ENCODE results near the gene LIMK1.

Gene LIMK1

DNA sequence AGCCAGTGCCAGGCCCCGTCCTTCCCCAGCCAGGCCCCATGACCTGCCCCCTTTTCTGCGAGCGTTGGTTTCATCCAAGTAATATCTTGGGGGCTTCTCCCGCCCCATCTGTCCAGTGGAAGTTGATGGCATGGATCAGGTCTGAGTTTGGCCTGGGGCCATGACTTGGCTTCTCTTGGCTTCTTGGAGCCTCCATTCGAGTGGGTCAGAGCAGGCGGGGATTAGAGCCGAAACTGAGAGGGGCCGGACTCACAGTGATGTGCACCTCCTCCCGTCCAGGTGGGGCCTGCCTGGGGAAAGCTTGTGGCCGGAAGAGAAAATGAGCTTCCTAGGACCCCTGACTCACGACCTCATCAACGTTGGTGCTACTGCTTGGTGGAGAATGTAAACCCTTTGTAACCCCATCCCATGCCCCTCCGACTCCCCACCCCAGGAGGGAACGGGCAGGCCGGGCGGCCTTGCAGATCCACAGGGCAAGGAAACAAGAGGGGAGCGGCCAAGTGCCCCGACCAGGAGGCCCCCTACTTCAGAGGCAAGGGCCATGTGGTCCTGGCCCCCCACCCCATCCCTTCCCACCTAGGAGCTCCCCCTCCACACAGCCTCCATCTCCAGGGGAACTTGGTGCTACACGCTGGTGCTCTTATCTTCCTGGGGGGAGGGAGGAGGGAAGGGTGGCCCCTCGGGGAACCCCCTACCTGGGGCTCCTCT, 15.1 kb upstream of the LIMK1 start:
- no peak overlapping the region for H3K27ac ChIP-seq (ENCODE audit: low read depth, low read length, poor library complexity, severe bottlenecking)
- no peak overlapping the region for H3K9ac ChIP-seq (ENCODE audit: low read length)
- no peak overlapping the region for H2AFZ ChIP-seq (ENCODE audit: low read length)
- no peak overlapping the region for H3K4me2 ChIP-seq (ENCODE audit: low read length)
- peaks cover 3% of the 10 kb centered on the region; the same call in 1 of the 2 replicates for H3K27me3 ChIP-seq (ENCODE audit: insufficient read depth, low read length)
- no peaks in the 10 kb centered on the region for H3K36me3 ChIP-seq (ENCODE audit: insufficient read depth, low read length)
- H3K4me1 ChIP-seq (ENCODE audit: insufficient read depth, low read length, severe bottlenecking) = peaks cover 4% of the 10 kb centered on the region
- no peaks in the 10 kb centered on the region for H3K79me2 ChIP-seq (ENCODE audit: insufficient read depth, low read length)
- H3K4me3 ChIP-seq (ENCODE audit: low read depth, low read length, poor library complexity, severe bottlenecking) = no peak overlapping the region
- no peaks in the 10 kb centered on the region for H4K20me1 ChIP-seq (ENCODE audit: insufficient read depth, low read length)
- no peaks in the 10 kb centered on the region for H3K9me3 ChIP-seq (ENCODE audit: low read length)
- TF ChIP-seq, protein P1, sequence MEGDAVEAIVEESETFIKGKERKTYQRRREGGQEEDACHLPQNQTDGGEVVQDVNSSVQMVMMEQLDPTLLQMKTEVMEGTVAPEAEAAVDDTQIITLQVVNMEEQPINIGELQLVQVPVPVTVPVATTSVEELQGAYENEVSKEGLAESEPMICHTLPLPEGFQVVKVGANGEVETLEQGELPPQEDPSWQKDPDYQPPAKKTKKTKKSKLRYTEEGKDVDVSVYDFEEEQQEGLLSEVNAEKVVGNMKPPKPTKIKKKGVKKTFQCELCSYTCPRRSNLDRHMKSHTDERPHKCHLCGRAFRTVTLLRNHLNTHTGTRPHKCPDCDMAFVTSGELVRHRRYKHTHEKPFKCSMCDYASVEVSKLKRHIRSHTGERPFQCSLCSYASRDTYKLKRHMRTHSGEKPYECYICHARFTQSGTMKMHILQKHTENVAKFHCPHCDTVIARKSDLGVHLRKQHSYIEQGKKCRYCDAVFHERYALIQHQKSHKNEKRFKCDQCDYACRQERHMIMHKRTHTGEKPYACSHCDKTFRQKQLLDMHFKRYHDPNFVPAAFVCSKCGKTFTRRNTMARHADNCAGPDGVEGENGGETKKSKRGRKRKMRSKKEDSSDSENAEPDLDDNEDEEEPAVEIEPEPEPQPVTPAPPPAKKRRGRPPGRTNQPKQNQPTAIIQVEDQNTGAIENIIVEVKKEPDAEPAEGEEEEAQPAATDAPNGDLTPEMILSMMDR (IDR thresholded peaks at IDR 0.05; ENCODE audit: low read length) = no peak
- no peak for TF ChIP-seq EZH2 (IDR thresholded peaks at IDR 0.05; ENCODE audit: borderline replicate concordance, low read length)
- no peaks in the 10 kb centered on the region for H3K9me2 ChIP-seq (ENCODE audit: low read depth, low read length)
- H3F3A ChIP-seq (ENCODE audit: insufficient read depth, low read length) = no peaks in the 10 kb centered on the region

DNA sequence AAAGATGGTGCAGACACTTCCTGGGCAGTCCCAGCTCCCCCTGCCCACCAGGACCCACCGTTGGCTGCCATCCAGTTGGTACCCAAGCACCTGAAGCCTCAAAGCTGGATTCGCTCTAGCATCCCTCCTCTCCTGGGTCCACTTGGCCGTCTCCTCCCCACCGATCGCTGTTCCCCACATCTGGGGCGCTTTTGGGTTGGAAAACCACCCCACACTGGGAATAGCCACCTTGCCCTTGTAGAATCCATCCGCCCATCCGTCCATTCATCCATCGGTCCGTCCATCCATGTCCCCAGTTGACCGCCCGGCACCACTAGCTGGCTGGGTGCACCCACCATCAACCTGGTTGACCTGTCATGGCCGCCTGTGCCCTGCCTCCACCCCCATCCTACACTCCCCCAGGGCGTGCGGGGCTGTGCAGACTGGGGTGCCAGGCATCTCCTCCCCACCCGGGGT, 14.5 kb upstream of the LIMK1 start:
- Histone ChIP-seq H3K27ac (ENCODE audit: low read depth, low read length, poor library complexity, severe bottlenecking) (no peak overlapping the region), H3K4me1 (ENCODE audit: insufficient read depth, low read length, severe bottlenecking) (peaks cover 4% of the 10 kb centered on the region), H2AFZ (ENCODE audit: low read length) (no peak overlapping the region), H3F3A (ENCODE audit: insufficient read depth, low read length) (no peaks in the 10 kb centered on the region), H3K79me2 (ENCODE audit: insufficient read depth, low read length) (no peaks in the 10 kb centered on the region), H3K9me2 (ENCODE audit: low read depth, low read length) (no peaks in the 10 kb centered on the region), H3K36me3 (ENCODE audit: insufficient read depth, low read length) (no peaks in the 10 kb centered on the region), H3K9ac (ENCODE audit: low read length) (no peak overlapping the region), H3K9me3 (ENCODE audit: low read length) (no peaks in the 10 kb centered on the region), H3K4me2 (ENCODE audit: low read length) (no peak overlapping the region), H4K20me1 (ENCODE audit: insufficient read depth, low read length) (no peaks in the 10 kb centered on the region), H3K4me3 (ENCODE audit: low read depth, low read length, poor library complexity, severe bottlenecking) (no peak overlapping the region), H3K27me3 (ENCODE audit: insufficient read depth, low read length) (no peaks in the 10 kb centered on the region)
- TF ChIP-seq EZH2 (IDR thresholded peaks at IDR 0.05; ENCODE audit: borderline replicate concordance, low read length) = no peak
- TF ChIP-seq, protein P1 (IDR thresholded peaks at IDR 0.05; ENCODE audit: low read length) = no peak

GRCh38 chr7:74069790-74070618, 13.6 kb upstream of the LIMK1 start:
- no peak for TF ChIP-seq EZH2 (IDR thresholded peaks at IDR 0.05; ENCODE audit: borderline replicate concordance, low read length)
- TF ChIP-seq, protein P1 (IDR thresholded peaks at IDR 0.05; ENCODE audit: low read length) = no peak
- Histone ChIP-seq H3K27ac (ENCODE audit: low read depth, low read length, poor library complexity, severe bottlenecking) (no peak overlapping the region), H2AFZ (ENCODE audit: low read length) (no peak overlapping the region)

More at GRCh38 chr7:74069790-74070618, 13.6 kb upstream of the LIMK1 start:
- Histone ChIP-seq H3K36me3 (ENCODE audit: insufficient read depth, low read length) (no peaks in the 10 kb centered on the region), H3K79me2 (ENCODE audit: insufficient read depth, low read length) (no peaks in the 10 kb centered on the region), H3K27me3 (ENCODE audit: insufficient read depth, low read length) (no peaks in the 10 kb centered on the region), H3K9me2 (ENCODE audit: low read depth, low read length) (no peaks in the 10 kb centered on the region), H3K4me2 (ENCODE audit: low read length) (no peak overlapping the region), H3K9ac (ENCODE audit: low read length) (no peak overlapping the region), H3K9me3 (ENCODE audit: low read length) (no peaks in the 10 kb centered on the region), H3K4me3 (ENCODE audit: low read depth, low read length, poor library complexity, severe bottlenecking) (no peak overlapping the region), H3F3A (ENCODE audit: insufficient read depth, low read length) (no peaks in the 10 kb centered on the region), H3K4me1 (ENCODE audit: insufficient read depth, low read length, severe bottlenecking) (peaks cover 4% of the 10 kb centered on the region), H4K20me1 (ENCODE audit: insufficient read depth, low read length) (no peaks in the 10 kb centered on the region)
